ENCODE results near the gene CNTN1.
A peak's percentile ranks its signal among the peaks of the same experiment; 100 is the strongest.
"Not testable (repeated sequence)": the region's sequence is repeated elsewhere in the genome, so short reads cannot be mapped to it uniquely, and the experiment has no call there.

CNTN1 gene

DNA sequence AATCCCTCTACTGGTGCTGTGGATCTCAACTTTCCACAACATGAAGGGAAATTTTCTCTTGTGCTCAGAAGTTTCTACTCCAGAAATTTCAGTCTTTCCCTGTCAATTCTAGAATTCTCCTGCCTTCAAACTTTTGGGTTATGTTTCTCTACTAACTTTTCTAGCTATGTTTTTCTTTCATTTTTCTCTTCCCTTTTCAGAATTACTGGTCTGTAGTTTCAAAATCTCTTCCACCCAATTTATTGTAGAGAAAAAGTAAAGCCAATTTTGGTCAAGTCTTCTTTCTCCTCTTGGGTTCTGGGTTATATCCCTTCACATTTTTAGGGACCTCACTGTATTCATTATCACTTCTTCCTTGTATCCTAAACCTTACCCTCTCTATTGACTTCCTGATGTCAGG lies 18.9 kb downstream of the CNTN1 start:
- DNase-seq: no peak

DNA sequence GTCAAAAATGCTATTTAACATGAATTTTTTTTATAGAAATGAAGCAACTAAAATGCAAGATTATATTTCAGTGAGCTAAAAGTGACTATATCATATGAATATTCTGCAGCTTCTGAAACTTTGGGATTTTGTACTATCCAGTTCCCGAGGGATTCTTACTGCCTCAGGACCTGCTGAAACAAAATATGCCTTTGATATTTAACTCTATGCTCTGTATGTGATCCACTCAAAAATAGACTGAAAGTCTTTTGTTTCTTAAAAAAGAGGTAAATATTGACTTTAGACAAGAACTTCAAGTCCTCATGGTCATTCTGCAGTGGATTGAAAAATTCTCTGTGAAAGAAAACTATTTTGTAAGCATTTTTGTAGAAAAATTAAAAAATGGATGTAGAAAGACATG lies 22.4 kb downstream of the CNTN1 start:
- no peak for DNase-seq

DNA sequence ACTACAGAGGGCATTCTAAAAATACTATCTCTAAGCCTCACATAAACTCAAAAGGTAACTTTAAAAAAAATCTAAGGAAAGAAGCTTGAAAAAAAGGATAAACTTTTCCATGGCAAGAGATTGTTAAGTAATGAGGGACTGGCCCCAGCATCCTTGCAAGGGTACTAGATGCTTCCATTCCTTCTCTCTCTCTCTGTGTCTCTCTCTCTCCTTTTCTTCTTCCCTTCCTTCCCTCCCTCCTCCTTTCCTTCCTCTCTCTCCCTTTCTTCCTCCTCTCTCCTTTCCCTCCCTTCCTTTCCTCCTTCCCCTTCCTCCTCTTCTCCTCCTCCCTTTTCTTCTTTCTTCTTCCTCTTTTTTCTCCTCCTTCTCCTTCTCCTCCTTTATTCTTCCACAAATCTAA lies 23.8 kb downstream of the CNTN1 start:
- DNase-seq: no peak

DNA sequence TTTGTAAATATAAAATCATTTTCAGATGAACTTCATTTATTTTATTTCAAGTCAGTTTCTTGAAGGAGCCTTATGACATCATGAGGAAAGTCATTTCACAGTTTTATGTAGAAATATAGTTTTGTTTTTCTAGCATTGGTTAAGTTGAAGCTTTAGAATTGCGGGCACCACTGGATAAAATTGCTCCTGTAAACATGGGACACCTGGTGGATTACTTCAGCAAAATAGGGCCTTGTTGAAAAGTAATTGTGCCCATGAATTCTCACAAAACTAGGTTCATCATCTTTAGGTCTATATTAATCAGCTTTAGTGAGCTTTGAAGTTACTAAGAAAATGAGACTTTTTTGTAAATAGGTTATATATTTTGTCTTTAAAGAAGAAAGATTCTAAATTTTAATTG lies 25.3 kb downstream of the CNTN1 start:
- no peak for DNase-seq

DNA sequence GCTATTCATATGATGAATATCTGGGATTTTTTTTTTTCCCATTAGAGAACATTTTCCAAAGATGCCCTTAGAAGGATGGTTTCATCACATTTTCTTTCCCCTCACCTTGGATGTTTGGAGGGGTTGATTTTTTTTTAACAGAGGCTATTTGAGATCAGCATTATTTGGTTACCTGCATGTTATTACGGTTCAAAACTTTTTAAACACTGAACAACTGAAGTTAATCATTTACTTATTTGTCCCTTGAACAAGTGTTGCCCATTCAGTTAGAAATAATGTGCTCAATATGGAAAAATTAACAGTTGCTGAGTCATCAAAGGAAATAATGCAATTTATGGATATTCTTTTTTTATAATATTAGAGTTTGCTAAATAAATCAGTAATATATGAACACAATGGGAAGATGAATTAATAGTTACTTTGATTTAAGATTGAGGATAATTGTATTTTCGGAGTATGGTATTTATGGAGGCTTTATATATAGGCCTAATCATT lies 26.7 kb downstream of the CNTN1 start:
- no peak for DNase-seq

DNA sequence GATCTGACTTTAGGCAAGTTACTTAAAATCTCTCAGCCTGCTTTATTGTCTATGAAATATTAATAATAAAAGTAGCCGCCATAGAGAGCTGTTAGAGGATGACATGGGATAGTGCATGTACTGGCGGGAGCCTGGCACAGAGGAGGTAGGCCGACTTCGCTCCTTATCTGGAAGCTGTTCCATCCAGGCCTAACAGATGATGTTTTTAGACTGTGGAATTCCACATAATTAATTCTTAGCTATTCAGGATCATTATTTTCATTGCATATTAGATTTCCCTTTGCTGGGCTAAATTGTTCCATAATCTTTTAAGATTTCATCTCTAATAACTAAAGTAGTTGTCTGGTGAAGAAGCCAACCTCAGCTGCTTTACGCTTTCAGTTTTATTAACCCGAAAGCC lies 30.8 kb downstream of the CNTN1 start:
- DNase-seq: no peak

DNA sequence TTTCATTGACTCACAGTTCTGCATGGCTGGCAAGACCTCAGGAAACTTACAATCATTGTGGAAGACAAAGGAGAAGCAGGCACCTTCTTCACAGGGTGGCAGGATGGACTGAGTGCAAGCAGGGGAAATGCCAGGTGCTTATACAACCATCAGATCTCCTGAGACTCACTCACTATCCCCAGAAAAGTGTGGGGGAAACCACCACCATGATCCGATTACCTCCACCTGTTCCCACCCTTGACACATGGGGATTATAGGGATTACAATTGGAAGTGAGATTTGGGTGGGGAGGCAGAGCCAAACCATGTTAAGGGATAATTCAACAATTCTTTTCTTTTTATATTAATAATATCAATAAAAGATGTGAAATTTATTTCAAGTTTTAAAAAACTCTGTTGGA lies 34.1 kb downstream of the CNTN1 start:
- DNase-seq: no peak

DNA sequence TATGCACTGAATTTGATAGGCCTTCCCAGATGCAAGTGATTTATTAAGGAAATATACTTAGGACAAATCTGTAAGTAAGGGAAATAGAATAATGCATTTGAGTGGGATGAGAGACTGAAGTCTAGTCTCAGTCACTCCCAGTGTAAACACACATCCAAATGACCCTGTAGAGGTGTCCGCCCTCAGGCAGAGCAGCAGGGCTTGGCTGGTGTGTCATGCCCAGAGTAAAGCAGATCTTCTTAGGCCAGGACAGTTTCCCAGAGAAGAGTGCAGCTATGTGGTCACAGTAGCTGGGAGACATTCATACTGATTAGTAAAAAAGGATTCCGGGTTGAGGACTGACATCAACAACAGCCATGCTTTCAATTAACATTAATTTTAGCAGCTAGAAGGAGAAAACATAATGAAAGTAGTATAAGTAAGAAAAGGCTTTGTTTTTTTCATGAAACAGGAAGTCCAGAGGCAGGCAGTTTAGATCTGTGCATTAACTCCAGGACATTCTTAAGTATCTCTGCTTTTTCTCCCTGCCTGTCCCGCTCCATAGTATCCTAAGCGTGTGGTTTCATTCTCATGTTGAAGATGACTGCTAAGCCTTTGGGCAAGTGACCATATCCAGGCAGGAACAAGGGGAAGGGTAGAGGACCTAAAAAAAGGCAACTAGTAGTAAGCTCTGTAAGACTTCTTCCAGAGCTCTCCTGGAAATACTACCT lies 35.7 kb downstream of the CNTN1 start:
- DNase-seq: no peak

DNA sequence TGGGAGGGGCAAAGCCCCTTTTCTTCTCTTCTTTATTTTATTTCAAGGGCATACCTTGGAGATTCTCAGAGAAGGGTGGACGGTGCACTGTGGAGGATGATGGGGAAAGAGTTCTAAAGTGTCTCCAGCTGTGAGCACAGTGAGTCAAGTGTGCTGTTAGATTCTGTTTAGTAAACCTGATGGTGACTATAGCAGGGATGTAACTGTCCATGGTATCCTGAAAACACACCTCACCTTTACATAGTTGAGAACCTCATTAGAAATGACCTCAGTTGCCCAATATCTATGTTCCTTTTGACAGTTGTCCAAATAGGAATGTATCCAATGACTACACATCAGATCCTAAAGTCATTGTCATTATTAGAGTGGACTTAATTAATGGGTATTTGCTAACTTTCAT lies 38.0 kb downstream of the CNTN1 start:
- no peak for DNase-seq

DNA sequence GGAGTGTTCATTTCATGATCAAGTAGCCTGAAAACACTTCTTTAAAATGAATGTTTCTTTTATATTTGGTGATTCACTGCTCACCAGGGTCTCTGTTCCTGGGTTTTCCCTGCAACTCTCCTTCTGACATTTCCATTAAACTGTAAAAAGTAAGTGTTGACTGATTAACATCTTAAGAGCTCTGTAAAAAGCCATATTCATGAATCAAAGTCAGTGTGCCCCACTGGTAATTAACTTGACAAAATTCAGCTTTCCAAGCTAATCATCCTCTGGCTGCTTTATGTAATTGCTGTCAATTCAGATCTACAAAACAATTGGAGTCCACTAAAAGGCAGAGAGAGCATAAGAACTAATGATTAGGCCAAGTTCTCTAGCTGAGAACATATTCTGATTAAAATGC lies 41.6 kb downstream of the CNTN1 start:
- no peak for DNase-seq

DNA sequence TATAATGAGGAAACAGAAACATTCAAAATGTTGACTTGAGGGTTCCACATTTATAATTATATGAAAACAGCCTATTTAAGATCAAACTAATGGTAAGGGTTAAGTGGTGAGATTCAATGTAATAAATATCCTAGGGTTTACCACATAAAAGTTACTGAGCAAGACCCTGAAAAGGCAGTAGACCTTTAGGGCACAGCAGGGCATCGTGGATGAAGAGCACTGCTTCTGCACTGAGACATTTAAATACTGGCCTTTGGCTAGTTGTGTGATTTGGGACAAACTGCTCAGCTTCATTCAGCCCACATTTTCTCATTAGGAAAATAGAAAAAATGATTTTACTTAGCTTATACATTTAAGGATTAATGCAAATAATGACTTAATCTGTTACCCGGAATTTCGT lies 42.0 kb downstream of the CNTN1 start:
- no peak for DNase-seq

DNA sequence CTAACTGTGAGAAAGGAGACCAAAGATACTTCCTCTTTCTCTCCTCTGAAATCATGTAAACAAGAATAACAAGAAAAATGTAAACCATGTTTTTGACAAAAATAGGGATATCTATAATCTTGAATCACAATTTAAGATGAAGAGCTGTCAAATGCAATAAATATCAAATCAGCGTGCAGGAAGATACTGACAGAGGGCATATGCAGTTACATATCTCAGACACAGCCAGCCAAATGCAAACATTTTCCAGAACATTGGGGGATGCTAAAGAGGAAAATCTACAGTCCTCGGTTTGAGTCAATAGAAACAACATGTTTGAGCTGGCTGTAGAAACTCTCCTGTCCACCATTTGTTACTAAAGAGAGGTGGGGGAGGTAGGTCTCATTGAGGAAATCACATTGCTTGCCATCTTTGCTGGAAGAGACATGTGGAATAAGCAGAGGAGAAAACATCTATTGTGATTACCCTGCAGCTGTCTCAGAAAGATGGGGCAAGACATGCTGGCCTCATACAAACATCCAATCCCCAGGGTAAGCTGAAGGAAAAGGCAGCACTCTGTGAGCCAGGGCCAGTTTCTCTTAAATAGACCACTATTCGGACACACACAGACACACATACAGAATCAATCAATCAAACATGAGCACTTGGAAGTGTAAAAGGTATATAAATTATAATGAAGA lies 43.5 kb downstream of the CNTN1 start:
- no peak for DNase-seq

DNA sequence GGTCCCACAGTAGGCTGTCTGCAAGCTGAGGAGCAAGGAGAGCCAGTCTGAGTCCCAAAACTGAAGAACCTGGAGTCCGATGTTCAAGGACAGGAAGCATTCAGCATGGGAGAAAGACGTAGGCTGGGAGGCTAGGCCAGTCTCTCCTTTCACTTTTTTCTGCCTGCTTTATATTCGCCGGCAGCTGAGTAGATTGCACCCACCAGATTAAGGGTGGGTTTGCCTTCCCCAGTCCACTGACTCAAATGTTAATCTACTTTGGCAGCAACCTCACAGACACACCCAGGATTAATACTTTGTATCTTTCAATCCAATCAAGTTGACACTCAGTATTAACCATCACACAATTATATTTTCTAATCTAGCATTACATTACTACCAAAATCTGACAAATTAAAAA lies 45.2 kb downstream of the CNTN1 start:
- not testable (repeated sequence) for DNase-seq

DNA sequence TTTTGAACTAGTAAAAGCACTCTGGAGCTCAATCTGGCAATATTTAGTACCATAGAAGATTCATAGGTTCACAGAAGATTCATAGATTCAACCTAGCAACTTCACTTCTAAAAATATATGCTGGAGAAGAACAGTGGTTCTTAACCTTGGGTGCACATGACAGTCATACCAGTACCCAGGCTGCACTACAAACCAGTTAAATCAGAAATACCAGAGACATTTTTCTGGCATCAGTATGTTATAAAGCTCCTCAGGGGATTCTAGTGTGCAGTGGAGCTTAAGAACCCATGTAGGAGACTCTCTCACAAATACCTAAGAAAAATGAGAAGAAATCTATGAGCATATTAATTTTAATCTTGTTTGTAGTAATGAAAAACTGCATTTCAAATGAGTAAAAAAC lies 46.6 kb downstream of the CNTN1 start:
- DNase-seq: no peak

DNA sequence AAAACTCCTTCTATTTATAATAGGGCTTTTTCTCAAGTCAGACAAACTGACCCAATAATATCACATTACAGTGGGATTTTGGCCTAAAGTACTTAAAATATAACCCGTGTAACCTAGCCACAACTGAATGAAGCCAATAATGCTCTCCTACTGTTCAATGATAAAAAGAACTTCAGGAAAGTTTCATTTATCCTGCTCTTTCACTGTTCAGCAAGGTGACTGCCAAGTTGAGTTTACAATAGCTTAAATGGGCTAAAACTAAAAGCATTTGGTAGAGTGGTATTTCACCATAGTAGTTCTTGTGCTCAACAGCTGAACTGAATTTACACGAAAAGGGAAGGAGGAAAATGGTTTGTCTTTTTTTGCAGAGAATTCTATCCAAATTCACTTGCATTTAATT lies 49.8 kb downstream of the CNTN1 start:
- no peak for DNase-seq

DNA sequence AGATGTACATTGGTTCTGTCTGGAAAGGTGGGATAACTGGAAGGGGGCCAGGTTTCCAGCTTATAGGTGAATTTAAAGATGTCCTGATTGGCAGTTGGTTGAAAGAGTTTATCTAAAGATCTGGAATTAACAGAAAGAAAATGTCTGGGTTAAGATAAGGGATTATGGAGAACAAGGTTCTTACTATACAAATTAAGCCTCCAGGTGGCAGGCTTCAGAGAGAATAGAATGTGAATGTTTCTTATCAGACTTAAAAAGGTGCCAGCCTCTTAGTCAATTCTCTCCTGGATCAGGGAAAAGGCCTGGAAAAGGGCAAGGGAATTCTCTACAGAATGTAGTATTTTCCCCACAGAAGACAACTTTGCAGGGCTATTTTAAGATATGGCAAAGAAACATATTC lies 53.1 kb downstream of the CNTN1 start:
- DNase-seq: peak; percentile 2

DNA sequence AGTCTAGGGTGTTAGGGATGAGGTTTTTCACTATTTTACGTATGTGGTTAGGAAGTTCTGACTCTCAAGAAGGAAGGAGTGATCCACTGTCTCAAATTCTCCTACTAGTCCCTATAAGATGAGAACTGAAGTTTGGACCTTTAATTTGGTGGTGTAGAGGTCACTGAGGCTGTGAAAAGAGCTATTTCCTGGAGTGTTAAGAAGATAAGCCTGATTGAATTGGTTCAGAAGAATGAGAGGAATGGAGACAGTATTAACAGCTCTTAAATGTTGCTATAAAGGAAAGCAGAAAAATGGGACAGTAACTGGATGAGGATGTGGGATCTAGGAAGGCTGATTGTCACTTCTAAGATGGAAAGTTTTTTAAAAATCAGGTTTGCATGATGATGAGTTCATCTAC lies 57.6 kb downstream of the CNTN1 start:
- no peak for DNase-seq

DNA sequence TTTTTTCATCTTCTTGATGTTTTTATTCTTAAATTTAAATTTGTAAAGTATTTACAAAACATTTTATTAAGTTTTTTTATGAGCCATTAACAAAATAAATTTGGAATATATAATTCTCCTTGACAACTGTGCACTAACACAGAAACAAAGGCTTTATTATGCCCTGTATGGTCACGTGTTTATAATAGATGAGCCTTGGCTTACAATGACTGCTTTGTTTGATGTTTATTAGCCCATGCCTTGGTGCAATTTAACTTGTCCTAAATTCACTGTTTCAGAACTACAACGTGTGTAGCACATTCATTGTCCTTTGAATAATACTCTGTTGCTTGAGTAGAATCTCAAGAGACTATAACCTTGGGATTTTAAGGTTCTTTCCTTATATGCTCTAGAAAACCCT lies 59.8 kb downstream of the CNTN1 start:
- no peak for DNase-seq

DNA sequence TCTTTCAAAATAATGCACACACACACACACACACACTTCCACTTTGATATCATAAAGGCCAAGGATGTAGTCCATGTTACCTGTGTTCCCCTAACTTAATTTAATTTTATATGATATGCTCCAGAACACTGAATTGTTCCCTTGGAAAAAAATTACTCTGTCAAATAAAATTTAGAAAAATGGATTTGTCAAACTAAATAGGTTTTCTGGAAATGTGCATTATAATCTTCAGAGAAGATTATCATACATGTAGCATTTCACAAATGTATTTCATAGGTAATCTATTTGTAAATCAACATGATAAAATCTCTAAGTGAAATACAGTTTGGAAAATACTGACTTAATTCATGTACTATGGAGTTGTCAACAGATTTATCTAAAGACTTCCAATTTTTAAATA lies 68.6 kb downstream of the CNTN1 start:
- no peak for DNase-seq

DNA sequence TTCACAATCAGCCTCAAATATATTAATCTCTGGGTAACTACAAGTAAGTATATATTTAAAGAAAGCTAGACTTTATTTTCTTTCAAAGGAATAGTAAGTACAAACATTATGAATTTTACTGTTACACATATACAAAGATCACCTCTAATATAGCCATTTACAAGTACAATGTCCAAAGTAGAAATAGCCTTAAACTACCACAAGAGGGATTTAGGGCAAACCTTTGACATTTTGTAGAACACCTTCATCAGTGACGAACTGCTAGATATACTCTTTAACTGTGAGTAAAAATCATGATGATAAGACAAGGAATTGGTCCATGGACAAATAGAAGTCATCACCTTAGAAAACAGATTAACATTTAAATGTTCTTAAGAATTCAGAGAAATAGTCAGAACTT lies 69.8 kb downstream of the CNTN1 start:
- no peak for DNase-seq

DNA sequence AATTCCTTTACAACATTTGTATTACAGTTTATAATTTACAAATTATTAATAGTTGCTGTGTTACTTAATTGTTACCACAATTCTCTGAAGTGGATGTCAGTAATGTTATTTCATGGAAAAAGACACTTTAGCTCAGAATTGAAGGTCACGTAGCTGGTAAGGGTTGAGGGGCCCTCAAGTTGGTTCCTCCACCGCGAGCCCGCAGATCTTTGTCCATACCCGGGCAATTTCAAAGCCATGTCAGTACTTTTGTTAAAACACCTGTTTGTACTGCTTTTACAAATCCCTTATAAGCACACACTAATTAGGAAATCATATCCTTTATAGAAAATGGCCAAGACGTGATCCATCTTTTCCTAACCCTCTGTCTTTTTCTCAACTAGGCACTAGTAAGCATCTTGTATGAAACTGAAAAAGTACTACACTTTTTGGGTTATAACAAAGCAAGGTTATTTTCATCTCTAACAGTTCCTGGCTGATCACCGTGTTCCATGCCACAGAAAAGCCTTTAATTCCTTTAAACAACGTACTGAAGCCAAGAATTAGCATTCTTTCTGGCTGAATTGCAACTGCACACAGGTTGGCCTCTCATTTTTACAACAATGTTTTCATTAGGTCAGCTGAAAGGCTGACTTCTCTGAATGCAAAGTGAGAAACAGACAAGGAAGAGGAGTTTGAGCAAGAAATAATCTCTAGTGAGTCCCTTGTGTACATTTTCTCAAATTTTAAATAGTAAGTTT lies 76.1 kb downstream of the CNTN1 start:
- no peak for DNase-seq

DNA sequence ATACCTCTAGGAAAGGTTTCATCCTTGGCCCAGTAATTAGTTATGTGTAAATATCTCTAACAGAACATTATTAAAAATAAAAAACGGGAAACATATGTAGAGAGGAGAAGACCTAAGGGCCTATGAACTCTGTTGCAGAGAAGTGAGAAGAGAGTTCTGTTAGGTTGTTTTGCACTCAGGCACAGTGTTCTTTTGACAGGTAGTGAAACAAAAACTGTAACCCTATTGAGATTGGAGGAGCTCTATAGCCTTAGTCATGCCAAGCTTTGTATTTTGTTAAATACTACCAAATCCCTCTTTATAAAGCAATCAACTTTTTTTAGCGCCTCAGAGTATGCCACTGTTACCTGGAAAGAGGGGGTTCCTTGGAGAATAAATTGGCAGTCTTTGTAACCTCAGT lies 77.6 kb downstream of the CNTN1 start:
- DNase-seq: no peak

DNA sequence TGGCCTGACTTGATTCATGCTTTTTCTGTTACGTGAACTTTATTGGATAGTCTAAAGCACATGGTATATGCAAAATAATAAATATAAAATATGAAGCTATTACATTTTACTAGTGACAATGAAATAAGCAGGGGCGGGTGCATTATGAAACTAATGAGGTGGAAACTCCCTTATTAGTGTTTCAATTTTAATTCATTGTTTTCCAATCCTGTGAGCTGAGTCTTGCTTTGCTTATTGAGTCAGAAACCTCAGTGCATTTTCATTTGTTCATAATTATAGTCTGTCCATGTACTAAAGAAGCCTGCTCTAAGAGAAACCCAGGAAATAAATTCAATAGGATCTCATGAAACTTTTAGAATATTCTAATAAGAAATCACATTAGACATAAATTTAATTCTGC lies 78.5 kb downstream of the CNTN1 start:
- DNase-seq: no peak

DNA sequence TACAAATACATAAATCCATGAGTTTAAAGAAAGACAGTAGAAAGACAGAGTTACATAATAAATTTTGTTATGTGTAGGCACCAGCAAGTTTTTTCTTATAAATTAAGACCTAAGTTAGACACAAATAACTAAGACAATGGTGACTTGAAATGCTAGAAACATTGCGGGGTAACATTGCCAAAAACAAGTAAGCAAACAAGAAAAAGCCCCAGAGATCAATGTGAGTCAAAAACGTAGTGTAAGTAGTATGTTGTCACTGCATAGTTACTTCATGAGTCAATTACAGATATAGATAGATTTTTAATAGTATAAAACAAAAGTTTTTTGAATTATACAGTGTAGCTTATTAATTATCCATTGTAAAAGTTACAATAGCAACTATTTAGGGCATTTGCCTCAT lies 83.4 kb downstream of the CNTN1 start:
- no peak for DNase-seq

Data from hematopoietic multipotent progenitor cell treated with erythropoietin and hydrocortisone succinate and interleukin-3 and kit ligand, for 6 days (in vitro differentiated cells).